Endometrium (tissue), 2 donors: ENCODE measurements around the gene SIGLEC9.

ENCODE experiments used
- FAIRE-seq: peaks from 2 replicates; lab custom pipeline; 2012; peaks lifted over from hg19 to GRCh38; lab: Jason Lieb, UNC
- donor health status: control.
- donor health status: control.

Gene SIGLEC9

GRCh38 chr19:51097166-51097738 lies 27.5 kb upstream of the SIGLEC9 start:
- FAIRE-seq, result no peak

DNA sequence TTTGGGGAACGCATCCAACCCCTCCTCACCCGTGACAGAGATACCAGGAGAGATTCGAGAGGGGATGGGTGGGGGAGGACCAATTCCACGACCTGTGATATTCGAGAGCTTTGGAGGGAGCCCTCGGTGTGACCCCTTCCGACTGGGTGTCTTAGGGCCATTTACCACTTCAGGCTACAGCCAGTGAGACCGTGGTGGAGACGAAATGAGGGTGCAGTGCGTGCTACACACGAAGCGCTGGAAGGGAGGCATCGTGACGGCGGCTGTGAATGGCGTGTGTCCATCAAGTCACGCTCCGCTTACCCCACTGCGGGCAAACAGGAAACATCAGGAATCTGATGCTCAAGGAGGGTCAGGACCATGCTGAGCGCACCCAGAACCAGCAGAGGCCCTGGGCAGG lies 26.9 kb upstream of the SIGLEC9 start:
- FAIRE-seq, result no peak

DNA sequence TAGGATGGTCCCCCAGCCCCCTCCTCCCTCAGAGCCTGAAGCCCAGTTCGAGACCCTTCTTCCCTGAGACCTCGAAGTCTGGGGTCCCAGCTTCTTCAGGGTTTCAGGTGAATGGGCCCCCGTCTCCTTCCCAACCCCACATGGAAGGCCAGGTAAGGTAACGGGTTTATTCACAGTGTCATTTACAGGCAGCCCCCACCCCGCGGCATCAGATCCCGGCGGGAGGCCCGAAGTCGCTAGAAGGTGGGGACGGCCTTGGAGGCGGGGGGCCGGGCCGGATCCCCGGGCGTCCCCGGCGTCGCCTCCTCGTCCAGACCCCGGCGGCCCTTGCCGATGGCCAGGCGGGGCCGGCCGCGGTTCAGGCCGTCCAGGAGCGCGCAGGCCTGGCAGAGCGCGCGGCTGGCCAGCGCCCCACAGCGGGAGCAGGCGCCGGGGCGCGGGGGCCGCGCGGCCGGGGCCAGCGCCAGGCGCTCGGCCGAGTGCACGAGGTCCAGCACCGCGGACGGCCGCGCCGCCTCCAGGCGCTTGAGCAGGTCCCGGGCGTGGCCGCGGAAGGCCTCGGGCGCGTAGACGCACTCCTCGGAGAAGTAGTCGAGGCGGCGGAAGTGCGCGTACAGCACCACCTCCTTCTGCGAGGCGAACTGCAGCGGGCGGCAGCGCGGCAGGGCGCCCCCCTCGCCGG lies 26.2 kb upstream of the SIGLEC9 start:
- FAIRE-seq, result no peak

GRCh38 chr19:51099047-51099382 lies 25.7 kb upstream of the SIGLEC9 start:
- FAIRE-seq, result no peak

- FAIRE-seq, result no peak
Observed at GRCh38 chr19:51100601-51101000, 24.1 kb upstream of the SIGLEC9 start.

DNA sequence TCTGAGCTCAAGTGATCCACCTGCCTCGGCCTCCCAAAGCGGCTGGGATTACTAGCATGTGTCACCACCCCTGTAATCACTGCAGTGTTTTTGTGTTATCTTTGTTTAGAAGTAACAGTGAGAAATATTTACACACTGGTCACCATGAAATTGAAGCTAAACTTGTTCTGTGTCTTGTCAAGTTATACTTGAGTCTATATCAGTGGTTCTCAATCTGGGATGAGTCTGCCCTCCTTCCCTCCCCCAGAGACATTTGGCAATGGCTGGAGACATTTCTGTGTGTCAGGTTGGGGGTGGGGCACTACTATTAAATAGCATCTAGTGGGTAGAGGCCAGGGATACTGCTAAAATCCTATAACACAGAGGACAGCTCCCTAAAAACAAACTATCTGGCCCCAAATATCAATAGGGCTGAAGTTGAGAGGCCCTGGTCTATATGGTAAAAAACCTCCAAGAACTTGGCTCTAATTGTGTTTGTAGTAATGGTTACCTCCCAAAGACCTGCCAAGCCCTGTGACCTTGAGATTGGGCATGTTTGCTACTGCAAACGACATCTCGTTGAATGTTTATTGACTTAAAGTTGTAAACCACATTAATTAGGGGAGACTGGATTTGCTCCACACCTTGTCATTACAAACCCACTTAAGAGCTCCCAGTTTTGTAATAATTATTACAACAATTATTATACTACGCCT lies 23.4 kb upstream of the SIGLEC9 start:
- no peak for FAIRE-seq

DNA sequence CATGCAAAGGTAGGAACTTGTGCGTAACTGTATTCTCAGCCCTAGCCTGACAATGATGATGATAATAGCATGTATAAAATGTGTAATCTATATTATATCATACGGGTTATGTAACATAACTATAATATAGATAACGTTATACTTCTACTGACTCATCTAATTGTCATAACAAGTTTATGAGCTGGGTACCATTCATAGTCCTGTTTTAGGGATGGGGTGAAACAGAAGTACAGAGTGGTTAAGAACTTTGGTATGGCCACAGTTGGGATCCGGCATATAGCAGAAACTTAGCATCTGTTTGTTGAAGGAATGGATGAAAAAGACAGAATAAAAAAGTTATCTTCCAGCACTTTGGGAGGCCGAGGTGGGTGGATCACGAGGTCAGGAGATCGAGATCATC lies 21.7 kb upstream of the SIGLEC9 start:
- FAIRE-seq, result no peak

DNA sequence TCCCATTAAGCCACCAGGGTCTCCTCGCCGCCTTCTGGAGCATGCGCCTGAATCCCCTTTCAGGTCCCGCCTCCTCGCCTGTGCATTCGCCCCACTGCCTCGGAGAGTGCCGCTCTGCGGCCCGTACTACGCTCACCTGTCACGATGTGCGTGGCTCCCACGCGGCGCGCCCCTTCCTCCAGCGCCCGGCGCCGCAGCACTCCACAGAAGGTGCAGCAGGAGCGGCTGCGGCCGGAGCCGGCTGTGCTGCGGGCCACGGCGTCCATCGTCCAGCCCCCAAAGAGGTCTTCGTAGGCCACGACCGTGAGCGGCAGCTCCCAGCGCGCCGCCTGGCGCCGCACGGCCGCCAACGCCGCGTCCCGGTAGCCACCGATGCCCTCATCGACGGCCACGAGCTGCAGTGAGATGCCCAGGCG lies 20.8 kb upstream of the SIGLEC9 start:
- no peak for FAIRE-seq

GRCh38 chr19:51107406-51108065 lies 17.2 kb upstream of the SIGLEC9 start:
- FAIRE-seq, result no peak

GRCh38 chr19:51108066-51108804 lies 16.5 kb upstream of the SIGLEC9 start, which contains the start of gene CTU1:
TSS of gene CTU1 (minus strand) at chr19:51108409. CDS start at chr19:51104569, 3,840 bp downstream.
- peak; percentile 98 for FAIRE-seq

GRCh38 chr19:51108805-51109146 lies 15.9 kb upstream of the SIGLEC9 start:
- no peak for FAIRE-seq

GRCh38 chr19:51110666-51110971 lies 14.1 kb upstream of the SIGLEC9 start:
- no peak for FAIRE-seq

DNA sequence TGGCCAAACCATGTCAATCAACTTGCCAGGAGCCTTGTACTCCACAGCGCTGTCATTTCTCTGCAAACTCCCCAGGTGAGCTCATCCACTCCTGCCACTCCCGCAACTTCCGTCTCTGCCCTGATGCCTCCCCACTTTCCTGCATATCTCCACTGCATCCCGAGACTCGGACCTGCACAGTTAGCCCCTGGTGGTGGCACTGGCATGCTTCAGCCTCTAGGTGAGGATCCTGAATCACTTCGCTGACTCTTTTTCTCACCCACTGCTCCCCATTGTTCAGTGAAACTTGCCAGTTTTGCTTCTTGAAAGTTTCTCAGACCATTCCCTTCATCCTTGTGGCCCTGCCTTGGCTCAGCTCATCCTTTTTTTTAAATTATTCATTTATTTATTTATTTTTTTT lies 13.1 kb upstream of the SIGLEC9 start:
- FAIRE-seq, result no peak

- FAIRE-seq, result no peak
Observed at GRCh38 chr19:51114087-51114729, 10.5 kb upstream of the SIGLEC9 start.

- FAIRE-seq, result no peak
Observed at GRCh38 chr19:51116736-51117286, 7.9 kb upstream of the SIGLEC9 start.

DNA sequence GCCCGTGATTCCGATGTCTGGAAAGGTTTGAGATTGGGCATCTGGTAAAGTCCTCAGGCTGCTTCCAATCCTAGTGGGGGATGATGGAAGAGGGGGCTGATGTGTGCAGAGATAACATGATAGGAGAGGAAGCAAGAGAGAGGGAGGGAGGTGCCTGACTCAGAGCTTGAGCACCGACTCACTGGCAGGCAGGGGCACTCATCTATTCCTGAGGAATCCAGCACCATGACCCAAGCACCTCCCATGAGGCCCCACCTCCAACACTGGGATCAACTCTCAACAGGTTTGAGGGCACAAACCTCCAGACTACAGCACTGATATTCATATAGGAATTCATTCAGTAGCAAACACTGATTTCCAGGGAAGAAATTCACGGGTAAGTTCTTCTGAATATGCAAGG lies 5.6 kb upstream of the SIGLEC9 start:
- FAIRE-seq, result no peak

GRCh38 chr19:51119611-51120010 lies 5.1 kb upstream of the SIGLEC9 start:
- FAIRE-seq, result no peak

- FAIRE-seq, result no peak
Observed at GRCh38 chr19:51120160-51120559, 4.5 kb upstream of the SIGLEC9 start.

DNA sequence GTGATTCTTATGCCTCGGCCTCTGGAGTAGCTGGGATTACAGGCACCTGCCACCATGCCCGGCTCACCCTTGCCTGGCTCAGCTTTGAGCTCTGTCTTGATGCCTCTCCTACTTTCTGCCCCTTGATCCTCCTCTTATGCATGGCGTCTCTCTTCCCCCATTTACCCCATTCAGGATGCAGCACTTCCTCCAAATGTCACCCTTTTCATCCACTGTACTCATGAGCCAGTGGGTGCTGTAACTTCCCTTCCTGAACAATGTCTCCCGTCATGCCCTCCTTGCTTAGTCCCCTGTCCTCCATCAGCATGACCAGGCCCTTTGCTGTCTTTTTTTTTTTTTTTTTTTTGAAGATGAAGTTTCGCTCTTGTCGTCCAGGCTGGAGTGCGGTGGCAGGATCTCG lies 3.4 kb upstream of the SIGLEC9 start:
- FAIRE-seq, result no peak

DNA sequence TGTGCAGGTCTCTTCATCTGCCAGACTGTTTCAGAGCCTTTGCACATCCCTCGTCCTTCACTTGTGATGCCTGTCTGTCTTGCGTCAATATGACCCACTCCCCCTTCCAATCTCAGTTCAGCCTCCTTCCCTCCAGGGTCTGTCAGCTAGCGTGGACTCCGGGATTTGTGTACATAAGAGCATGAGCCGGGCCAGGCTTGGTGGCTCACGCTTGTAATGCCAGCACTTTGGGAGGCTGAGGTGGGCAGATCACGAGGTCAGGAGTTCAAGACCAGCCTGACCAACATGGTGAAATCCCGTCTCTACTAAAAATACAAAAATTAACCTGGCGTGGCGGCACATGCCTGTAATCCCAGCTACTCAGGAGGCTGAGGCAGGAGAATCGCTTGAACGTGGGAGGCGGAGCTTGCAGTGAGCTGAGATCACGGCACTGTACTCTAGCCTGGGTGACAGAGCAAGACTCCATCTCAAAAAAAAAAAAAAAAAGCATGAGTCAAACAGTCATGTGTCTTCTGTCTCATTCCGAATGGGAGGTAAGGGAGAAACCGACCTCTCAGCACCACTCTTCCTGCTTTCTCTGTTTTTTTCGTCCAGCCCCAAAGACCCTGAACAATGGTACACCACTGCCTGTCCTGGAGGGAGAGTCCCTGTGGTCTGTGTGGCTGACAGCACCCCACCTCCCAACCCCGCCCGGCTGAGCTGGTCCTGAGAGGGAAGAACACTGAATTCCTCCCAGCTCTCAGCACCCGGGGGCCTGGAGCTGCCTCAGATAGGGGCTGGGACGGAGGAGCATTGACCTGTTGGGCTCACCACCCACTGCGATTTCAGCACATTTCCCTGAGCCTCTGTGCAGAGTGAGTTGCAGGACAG lies 2.4 kb upstream of the SIGLEC9 start:
- FAIRE-seq, result no peak

DNA sequence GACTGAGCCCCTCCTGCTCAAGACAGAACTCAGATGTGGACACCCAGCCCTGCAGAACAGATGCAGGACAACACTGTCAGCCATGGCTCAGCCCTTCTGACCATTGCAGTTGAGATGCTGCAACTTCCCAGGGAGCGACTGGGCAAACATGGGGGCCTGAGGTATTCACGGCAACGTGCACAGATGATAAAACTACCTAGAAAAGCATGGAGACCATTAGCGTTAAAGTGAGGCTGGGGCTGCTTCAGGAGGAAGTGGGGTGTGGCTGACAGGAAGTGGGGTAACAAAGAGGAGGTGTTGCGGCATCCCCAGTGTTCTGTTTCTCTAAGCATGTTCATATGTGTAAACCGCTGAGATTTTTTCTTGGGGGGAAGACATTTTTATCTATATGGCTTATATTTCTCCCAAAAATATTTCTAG lies 1.3 kb upstream of the SIGLEC9 start:
- FAIRE-seq, result no peak
